Caco-2 (cell line): ENCODE measurements around the gene CCM2. TPM values are rescaled to one million over a fixed set of nuclear protein-coding genes. Genes with fewer than 3 reads are reported as not detected.

Experiments
- BruUV-seq: library from RNA; stranded (reverse); fragments of 400-500 nt; replicated peaks from 2 replicates; lab custom pipeline; 2021; lab: Mats Ljungman, UMichigan
- CTCF ChIA-PET: fragments of 300-600 bp; sonication (Branson Sonifier 250); formaldehyde crosslinking; loops from one replicate; lab custom pipeline; 2022; ENCODE audit warnings: antibody characterized with exemption; lab: Charles Lee
- POLR2A ChIA-PET: fragments of 300-600 bp; sonication (Branson Sonifier 250); formaldehyde crosslinking; loops from one replicate; lab custom pipeline; 2022; ENCODE audit warnings: antibody characterized with exemption; lab: Charles Lee
- DNase-seq, 2 experiments: peaks; one replicate each; pipeline versions ENCODE4 v3.0.0 to v3.0.0-alpha.2; 2020 to 2022
- H3K27me3 ChIP-seq: replicated peaks from 2 replicates; pipeline ENCODE4 v1.6.0; 2011; ENCODE audit warnings: low read length; ENCODE audit not compliant: control insufficient read depth, insufficient read depth
- H3K36me3 ChIP-seq: 2 replicates; pipeline ENCODE4 v1.5.1; 2011; ENCODE audit warnings: low read length; ENCODE audit not compliant: control insufficient read depth, insufficient read depth
- H3K4me1 ChIP-seq: fragments of 250-450 bp; sonication (Bioruptor Pico); 2 replicates; pipeline ENCODE4 v1.5.1; 2020; ENCODE audit warnings: mild to moderate bottlenecking
- H3K4me3 ChIP-seq: 2 replicates; pipeline ENCODE4 v1.5.1; 2011; ENCODE audit warnings: low read depth, mild to moderate bottlenecking, control low read depth, low read length
- H3K9me3 ChIP-seq: fragments of 250-450 bp; sonication (Bioruptor Pico); 2 replicates; pipeline ENCODE4 v1.5.1; 2020; ENCODE audit warnings: mild to moderate bottlenecking, moderate library complexity
- H3K27ac Mint-ChIP-seq: one replicate; pipeline ENCODE4 v1.8.0; 2022; ENCODE audit warnings: mixed read lengths; ENCODE audit not compliant: unreplicated experiment
- H3K27me3 Mint-ChIP-seq: one replicate; pipeline ENCODE4 v1.8.0; 2022; ENCODE audit warnings: mixed read lengths; ENCODE audit not compliant: insufficient read depth, unreplicated experiment
- H3K36me3 Mint-ChIP-seq: one replicate; pipeline ENCODE4 v1.8.0; 2022; ENCODE audit warnings: mild to moderate bottlenecking, mixed read lengths; ENCODE audit not compliant: insufficient read depth, unreplicated experiment
- H3K4me1 Mint-ChIP-seq: one replicate; pipeline ENCODE4 v1.8.0; 2022; ENCODE audit warnings: low read depth, mixed read lengths; ENCODE audit not compliant: unreplicated experiment
- H3K4me3 Mint-ChIP-seq: one replicate; pipeline ENCODE4 v1.8.0; 2022; ENCODE audit warnings: mild to moderate bottlenecking, moderate library complexity, mixed read lengths; ENCODE audit not compliant: unreplicated experiment
- H3K9me3 Mint-ChIP-seq: one replicate; pipeline ENCODE4 v1.8.0; 2022; ENCODE audit warnings: mixed read lengths; ENCODE audit not compliant: unreplicated experiment
- intact Hi-C: fragments of 100-400 bp; cut with micrococcal nuclease; formaldehyde crosslinking; loops from one replicate; pipeline ENCODE4 v1.10.0; 2022; ENCODE audit not compliant: unreplicated experiment
- total RNA-seq: library from RNA; stranded (reverse); gene quantifications from 2 replicates; pipeline ENCODE4 v1.2.3, GENCODE V29; 2022
- TF ChIP-seq, protein P1 (sequence below), 2 experiments: fragments of 200-600 bp in 1 of 2; IDR thresholded peaks; 1 replicate in 1 of 2; 2 replicates in 1 of 2; pipeline versions ENCODE4 v1.5.1 to v1.8.0; 2011 to 2022; ENCODE audit warnings: antibody characterized with exemption in 1 of 2, control low read depth in 1 of 2, inconsistent platforms in 1 of 2, low read depth in 1 of 2, low read length in 1 of 2, mild to moderate bottlenecking in 1 of 2, moderate library complexity in 1 of 2; ENCODE audit not compliant: insufficient read depth in 1 of 2, severe bottlenecking in 1 of 2, unreplicated experiment in 1 of 2

The CCM2 gene
- total RNA-seq, 1 experiment from 2014 or later, result 28.2 TPM

DNA sequence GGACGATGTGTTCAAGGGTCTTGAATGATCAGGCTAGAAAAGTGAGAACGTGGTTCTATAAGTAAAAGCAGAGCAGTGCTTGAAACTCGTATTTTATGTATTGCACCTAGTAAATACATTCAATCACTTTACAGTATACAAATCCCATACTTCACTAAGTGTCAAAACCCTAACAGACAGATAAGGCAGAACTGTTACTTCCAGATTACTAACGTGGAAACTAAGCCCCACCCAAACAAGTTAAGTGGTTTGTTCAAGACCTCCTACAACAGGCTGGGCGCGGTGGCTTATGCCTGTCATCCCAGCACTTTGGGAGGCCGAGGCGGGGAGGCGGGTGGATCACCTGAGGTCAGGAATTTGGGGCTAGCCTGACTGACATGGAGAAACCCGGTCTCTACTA is 12.0 kb upstream of the CCM2 start:
- ChIA-PET CTCF (interaction anchor here (1.6 to 3.1 kb wide), 2 partner anchors 12 to 123 kb away, joined by 4 to 14 read pairs; partner anchors contain the start of genes CCM2 and TBRG4), POLR2A (interaction anchor here (1.7 to 3.8 kb wide), 2 partner anchors 12 to 27 kb away, joined by 5 to 73 read pairs; partner anchors contain the start of gene CCM2)
- no peak for DNase-seq
- Mint-ChIP-seq H3K36me3 (peaks cover 46% of the 10 kb centered on the region), H3K4me1 (peaks cover 17% of the 10 kb centered on the region), H3K4me3 (peak overlapping the region; percentile 97), H3K9me3 (no peaks in the 10 kb centered on the region), H3K27me3 (no peaks in the 10 kb centered on the region), H3K27ac (peak overlapping the region; percentile 100)
- no TSS peak for BruUV-seq
- Histone ChIP-seq H3K9me3 (no peaks in the 10 kb centered on the region), H3K36me3 (peaks cover 8% of the 10 kb centered on the region), H3K4me1 (peaks cover 15% of the 10 kb centered on the region), H3K4me3 (peak overlapping the region; percentile 20; the same call in 1 of the 2 replicates), H3K27me3 (no peaks in the 10 kb centered on the region)
- intact Hi-C loops, result loop anchor here (2.0 to 10.0 kb wide), 5 partner anchors 103 to 403 kb away; partner anchors contain the start of genes H2AZ2, PPIA, PURB and TBRG4
- TF ChIP-seq, protein P1, sequence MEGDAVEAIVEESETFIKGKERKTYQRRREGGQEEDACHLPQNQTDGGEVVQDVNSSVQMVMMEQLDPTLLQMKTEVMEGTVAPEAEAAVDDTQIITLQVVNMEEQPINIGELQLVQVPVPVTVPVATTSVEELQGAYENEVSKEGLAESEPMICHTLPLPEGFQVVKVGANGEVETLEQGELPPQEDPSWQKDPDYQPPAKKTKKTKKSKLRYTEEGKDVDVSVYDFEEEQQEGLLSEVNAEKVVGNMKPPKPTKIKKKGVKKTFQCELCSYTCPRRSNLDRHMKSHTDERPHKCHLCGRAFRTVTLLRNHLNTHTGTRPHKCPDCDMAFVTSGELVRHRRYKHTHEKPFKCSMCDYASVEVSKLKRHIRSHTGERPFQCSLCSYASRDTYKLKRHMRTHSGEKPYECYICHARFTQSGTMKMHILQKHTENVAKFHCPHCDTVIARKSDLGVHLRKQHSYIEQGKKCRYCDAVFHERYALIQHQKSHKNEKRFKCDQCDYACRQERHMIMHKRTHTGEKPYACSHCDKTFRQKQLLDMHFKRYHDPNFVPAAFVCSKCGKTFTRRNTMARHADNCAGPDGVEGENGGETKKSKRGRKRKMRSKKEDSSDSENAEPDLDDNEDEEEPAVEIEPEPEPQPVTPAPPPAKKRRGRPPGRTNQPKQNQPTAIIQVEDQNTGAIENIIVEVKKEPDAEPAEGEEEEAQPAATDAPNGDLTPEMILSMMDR (IDR thresholded peaks at IDR 0.05; ENCODE audit: insufficient read depth in 1 of 2, low read depth in 1 of 2, low read length in 1 of 2, severe bottlenecking in 1 of 2, unreplicated experiment in 1 of 2), result no peak

DNA sequence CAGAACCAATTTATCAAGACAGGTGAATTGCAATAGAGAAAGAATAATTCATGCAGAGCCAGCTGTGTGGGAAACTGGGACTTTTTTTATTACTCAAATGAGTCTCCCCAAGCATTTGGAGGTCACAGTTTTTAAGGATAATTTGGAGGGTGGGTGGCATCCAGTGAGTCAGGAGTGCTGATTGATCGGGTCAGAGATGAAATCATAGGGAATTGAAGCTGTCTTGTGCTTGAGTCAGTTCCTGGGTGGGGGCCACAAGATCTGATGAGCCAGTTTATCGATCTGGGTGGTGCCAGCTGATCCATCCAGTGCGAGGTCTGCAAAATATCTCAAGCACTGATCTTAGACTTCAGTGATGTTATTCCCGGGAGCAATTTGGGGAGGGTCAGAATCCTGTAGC is 11.3 kb upstream of the CCM2 start:
- Histone ChIP-seq H3K4me1 (peaks cover 15% of the 10 kb centered on the region), H3K27me3 (no peaks in the 10 kb centered on the region), H3K9me3 (no peaks in the 10 kb centered on the region), H3K4me3 (no peak overlapping the region), H3K36me3 (peaks cover 4% of the 10 kb centered on the region)
- Mint-ChIP-seq H3K9me3 (no peaks in the 10 kb centered on the region), H3K27ac (no peak overlapping the region), H3K27me3 (no peaks in the 10 kb centered on the region), H3K4me1 (peaks cover 17% of the 10 kb centered on the region), H3K36me3 (peaks cover 39% of the 10 kb centered on the region), H3K4me3 (no peak overlapping the region)
- CTCF ChIA-PET, result no interaction called here
- POLR2A ChIA-PET, result no interaction called here
- intact Hi-C loops, result loop anchor here (5.0 to 10.0 kb wide), 4 partner anchors 104 to 404 kb away; partner anchors contain the start of genes PPIA, PURB, TBRG4 and TMED4
- TF ChIP-seq, protein P1 (IDR thresholded peaks at IDR 0.05; ENCODE audit: insufficient read depth in 1 of 2, low read depth in 1 of 2, low read length in 1 of 2, severe bottlenecking in 1 of 2, unreplicated experiment in 1 of 2), result no peak
- BruUV-seq, result no TSS peak
- DNase-seq, result no peak

DNA sequence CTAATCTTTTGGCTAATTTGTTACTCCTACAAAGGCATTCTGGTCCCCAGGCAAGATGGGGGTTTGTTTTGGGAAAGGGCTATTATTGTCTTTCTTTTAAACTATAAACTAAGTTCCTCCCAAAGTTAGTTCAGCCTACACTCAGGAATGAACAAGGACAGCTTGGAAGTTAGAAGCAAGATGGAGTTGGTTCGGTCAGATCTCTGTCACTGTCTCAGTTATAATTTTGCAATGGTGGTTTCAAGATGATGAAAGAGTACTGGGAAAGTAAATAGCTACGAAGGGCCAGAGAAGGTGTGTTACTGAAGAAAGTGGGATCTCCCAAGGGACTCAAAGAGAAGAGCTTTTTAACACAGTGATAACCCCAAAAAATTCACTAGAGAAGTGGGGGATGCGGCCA is 10.9 kb upstream of the CCM2 start:
- Mint-ChIP-seq H3K4me1 (peaks cover 17% of the 10 kb centered on the region), H3K4me3 (no peak overlapping the region), H3K27me3 (no peaks in the 10 kb centered on the region), H3K27ac (peak overlapping the region; percentile 45), H3K36me3 (peaks cover 35% of the 10 kb centered on the region), H3K9me3 (no peaks in the 10 kb centered on the region)
- H3K27me3 ChIP-seq, result no peaks in the 10 kb centered on the region
- no TSS peak for BruUV-seq
- intact Hi-C loops, result loop anchor here (5.0 to 10.0 kb wide), 4 partner anchors 104 to 404 kb away; partner anchors contain the start of genes PPIA, PURB, TBRG4 and TMED4
- H3K4me3 ChIP-seq, result no peak overlapping the region
- TF ChIP-seq, protein P1 (IDR thresholded peaks at IDR 0.05; ENCODE audit: insufficient read depth in 1 of 2, low read depth in 1 of 2, low read length in 1 of 2, severe bottlenecking in 1 of 2, unreplicated experiment in 1 of 2), result no peak
- H3K4me1 ChIP-seq, result peaks cover 15% of the 10 kb centered on the region
- ChIA-PET POLR2A (no interaction called here), CTCF (no interaction called here)
- no peak for DNase-seq
- H3K9me3 ChIP-seq, result no peaks in the 10 kb centered on the region
- H3K36me3 ChIP-seq, result no peaks in the 10 kb centered on the region; the same call in none of the 2 replicates
